ENCODE results near the gene FAM193A.
"Not testable (repeated sequence)": the region's sequence is repeated elsewhere in the genome, so short reads cannot be mapped to it uniquely, and the experiment has no call there.

Gene FAM193A

DNA sequence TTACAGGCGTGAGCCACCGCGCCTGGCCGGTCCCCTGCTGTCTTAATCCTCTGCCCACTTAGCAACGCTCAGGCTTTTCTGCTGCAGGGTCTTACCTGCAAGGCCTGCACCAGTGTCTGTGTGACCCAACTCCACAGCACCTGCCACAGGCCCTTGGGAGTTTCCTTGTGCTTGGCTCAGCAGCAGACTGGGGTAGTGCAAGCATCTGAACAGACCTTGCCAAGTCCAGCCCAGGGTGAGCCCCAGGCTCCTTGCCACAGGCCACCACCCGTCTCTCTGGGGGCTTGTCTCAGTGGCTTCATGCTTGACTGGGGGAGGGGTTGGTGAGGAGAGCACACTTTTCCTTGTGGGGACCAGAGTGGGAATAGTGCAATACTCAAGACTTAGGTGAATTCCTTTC, 87.0 kb downstream of the FAM193A start:
- DNase-seq: no peak

DNA sequence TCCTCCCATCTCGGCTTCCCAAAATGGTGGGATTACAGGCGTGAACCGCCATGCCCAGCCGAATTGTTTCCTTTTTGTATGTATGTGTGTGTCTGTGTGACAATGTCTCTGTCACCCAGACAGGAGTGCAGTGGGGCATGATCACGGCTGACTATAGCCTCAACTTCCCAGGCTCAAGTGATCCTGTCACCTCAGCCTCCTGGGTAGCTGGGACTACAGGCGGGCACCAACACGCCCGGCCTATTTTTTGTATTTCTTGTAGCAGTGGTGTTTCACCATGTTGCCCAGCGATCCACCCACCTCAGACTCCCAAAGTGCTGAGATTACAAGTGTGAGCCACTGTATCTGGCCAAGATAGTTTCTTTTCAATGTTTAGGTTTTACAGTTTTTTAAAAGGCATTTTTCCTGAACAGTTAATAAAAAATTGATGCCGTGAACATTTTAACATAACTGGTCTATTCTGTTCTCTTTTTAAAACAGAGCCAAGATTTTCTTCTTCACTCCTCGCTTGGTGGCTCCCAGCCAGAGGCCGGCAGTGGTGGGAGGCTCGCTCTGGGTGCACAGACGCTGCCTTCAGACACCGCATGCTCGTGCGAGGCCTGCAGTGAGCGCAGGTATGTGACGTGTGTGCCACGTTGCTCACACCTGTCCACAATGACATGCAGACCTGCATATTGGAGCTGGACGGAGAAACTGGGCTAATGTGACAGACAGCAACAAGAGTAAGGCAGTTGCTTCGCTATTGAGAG, 88.5 kb downstream of the FAM193A start:
- no peak for DNase-seq

DNA sequence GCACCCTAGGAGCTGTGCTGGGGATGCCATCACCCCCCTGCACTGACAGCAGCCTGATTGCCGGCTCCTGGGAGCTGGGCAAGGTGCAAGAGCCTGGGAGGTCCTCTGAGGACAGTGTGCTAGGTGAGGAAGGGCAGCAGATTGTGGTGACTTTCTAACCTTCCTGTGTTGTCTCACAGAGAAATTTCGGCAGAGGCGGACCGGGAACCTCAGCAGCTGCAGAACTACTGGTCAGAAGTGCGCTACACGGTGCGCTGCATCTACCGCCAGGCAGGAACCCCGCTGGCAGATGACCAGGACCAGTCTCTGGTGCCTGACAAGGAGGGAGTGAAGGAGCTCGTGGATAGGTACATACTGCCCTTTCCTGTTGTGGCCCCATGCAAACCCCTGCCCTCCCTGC, 89.8 kb downstream of the FAM193A start:
- no peak for DNase-seq

DNA sequence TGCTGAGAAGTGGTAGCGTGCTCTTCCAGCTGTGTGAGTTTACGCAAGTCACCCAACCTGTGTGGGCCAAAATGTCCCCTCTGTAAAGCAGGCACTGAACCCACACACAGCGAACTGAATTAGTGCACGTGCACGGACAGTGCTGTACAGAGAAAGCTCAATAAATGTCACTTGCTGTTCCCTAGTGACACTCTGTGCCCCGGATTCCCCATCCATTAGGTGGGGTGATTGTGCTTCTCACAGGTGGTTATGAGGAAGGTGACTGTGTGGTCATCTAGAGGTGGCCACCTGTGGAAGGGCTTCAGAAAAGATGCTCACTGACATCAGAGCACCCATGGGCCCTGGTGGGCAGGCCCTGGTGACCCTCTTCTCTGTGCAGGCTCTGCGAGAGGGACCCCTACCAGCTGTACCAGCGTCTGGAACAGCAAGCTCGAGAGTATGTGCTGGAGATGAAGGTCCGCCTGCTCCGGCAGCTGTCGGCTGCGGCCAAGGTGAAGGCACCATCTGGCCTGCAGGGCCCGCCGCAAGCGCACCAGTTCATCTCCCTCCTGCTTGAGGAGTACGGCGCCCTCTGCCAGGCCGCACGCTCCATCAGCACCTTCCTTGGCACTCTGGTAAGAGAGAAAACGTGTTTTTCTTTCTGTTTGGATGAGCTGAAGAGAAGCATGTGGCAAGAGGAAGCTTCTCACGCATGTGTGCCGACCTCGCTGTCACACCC, 94.3 kb downstream of the FAM193A start:
- no peak for DNase-seq

DNA sequence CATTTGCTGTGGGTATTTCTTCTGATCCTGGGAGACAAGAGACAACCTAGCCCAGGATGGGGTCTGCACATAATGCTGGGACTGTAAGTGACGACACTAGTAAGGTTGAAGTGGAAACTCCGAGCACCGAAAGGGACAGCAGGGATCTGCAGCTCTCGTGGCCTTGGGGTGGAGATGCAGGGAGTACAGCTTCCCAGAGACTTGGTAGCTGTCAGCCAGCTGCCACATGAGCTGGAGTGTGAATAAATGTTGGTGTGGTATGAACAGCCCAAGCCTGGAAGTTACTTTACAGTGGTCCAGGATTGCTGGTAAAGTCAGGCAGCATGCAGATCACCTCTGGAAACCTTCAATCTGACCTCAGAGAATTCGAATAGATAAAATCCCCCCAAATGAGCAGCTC, 97.6 kb downstream of the FAM193A start:
- no peak for DNase-seq

DNA sequence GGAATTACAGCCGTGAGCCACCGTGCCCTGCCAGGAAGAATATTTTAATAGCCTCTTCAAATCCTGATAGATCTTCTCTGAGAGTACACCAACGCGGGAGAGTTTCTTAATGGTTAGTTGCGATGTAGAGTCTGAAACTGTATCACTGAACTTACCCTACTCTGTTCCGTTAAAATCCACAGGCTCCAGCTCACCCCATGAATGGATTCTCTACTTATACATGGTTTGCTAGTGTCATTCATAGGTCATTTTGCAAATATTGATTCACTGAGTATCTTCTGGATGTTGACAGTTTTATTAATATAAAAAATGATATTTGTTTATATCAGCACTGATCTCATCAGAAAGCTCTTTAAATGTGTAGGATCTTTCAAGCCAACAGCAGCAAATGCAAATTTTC, 99.9 kb downstream of the FAM193A start:
- no peak for DNase-seq

DNA sequence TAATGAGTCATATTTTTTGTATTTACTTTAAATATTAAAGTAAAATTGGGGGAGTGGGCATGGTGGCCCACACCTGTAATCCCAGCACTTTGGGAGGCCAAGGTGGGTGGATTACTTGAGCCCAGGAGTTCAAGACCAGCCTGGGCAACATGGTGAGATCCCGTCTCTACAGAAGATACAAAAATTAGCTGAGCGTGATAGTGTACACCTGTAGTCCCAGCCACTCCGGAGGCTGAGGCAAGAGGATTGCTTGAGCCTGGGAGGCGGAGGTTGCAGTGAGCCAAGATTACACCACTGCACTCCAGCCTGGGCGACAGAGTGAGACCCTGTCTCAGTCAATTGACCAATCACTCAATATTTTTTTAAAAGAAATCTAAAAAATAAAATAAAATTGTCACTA, 100.5 kb downstream of the FAM193A start:
- not testable (repeated sequence) for DNase-seq

DNA sequence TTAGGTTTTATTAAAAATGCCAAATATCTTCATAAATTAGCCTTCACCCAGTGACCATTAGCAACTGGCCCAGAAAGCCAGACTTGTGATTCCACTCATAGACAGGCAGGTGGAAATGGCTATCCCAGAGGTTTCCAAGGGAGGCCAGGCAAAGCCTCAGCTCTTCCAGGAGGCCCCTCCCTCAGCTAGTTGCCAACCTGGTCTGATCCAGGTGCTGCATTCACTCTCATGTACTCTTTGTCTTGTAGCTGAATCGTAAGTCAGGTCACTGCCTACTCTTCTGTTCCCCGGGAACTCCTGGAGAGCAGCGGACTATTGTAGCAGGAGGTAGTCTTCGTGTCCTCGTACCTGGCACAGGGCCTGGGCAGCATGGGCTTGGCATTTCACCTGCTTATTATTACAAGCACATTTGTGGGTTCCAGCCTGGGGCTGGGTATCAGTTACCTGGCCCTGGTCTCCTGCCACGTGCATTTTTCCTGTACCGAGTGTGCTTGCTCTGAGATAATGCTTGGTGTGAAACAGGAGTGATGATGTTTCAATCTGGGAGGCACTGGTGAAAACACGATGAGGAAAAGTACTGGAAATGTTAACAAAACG, 101.6 kb downstream of the FAM193A start:
- DNase-seq: no peak

DNA sequence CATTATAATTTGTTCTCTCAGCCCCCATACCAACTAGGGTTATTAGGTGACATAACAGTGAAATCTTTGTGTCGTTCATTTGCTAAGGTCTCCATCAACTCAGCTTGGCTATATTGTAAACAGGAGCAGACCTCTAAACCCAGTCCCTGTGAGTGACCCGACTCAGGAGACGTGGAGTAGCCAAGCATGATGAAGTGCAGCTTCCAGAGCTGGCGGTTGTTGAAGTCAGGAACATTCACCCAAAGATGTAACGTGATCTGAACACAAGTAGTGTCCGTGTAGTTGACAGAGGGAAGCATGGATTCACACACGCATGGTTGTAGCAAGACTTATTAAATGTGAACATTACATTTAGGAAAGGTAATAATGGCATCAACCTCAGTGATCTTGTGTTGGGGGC, 102.3 kb downstream of the FAM193A start:
- DNase-seq: no peak

DNA sequence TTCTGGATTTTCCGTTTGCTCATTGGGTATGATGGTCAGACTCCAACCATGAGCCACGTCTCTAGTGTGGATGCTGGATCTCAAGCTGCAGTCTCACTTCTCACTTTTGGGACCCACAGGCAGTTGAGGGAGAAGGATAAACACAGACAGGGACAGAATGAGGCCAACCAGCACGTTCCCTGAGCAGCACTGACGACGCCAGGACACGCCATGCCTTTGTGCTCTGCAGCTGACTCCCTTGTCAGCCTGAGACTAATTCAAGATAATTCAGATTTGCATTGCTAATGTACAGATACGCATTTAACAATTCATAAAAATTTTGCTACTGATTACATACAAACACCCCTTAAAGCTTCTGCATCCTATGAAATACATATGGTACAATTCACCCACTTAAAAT, 106.5 kb downstream of the FAM193A start:
- no peak for DNase-seq

DNA sequence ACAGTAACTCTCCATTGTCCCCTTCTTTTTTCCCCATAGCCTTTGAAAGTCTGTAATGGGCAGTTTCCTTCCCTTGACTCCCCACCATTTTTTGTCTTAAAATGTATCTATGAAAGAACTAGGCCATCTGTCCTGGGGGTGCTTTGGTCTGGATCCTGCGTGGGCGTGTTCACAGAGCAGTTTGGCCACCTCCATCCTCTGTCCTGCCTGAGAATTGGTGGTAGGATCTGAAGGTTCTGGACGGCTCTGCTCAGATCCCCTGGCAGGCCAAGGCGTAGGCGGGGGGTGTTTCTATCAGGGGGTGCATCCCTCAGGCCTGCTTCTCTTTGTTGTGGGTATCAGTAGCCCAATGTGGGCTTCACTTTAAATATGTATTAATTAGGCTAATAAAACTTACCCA, 107.1 kb downstream of the FAM193A start:
- no peak for DNase-seq

DNA sequence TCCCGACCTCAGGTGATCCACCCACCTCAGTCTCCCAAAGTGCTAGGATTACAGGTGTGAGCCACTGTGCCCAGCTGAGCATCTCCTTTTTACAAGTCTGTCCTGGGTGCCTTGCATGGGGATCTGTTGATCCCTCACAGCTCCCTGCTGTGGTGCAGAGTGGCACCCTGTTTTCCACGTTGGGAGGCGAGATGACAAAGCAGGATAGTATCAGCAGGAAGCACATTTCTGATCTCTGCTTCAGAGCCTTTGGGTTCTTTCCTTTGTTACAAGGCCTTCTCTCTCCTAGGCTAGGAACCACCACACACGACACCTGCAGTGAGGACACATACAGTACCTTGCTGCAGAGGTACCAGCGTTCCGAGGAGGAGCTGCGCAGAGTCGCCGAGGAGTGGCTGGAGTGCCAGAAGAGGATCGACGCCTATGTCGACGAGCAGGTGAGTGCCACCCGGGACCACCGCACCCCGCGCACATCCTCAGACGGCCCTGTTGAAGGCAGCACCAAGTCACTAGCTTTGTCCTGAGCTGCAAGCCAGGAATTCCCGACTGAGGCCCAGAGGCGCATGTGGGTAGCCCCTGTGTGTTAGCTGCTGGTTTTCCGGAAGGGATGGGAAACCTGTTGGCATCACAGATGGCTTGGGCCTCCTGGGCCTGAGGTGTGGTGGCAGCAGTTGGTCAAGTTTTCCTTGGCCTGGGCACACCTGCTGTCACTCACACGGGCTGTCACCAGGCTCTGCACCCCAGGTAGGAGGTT, 110.1 kb downstream of the FAM193A start:
- no peak for DNase-seq

DNA sequence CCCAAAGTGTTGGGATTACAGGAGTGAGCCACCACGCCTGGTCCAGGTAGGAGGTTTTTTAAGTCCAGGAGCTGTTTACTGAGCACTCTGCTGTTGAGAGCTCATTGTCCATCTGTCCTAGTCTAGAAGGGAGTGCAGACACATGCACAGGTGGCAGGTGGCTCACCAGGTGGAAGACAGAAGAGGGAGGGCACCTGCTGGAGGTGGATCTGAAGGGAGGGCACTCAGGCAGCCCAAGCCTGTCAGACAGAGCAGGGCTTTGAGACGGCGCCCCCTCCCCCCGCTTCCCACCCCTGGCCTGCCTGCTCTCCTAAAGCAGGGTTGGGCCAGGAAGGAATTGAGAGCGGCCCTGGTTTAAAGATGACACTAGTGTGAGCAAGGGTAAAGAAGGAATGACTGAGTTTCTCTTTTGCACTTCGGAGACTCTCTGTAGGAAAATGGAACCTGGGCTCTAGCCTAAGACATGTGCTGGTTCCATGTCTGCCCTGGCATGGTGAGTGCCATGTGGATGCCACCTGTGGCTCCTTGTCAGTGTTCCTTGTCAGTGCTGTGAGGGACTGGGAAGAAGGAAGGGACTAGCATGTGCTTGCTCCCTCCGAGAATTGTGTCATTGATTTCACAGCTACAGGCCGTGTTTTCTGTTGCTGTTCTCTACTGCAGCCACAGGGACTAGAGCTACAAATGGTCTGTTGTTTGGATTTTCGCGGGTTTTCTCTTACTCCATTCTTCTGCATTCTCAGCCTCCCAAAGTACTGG, 111.1 kb downstream of the FAM193A start:
- no peak for DNase-seq

DNA sequence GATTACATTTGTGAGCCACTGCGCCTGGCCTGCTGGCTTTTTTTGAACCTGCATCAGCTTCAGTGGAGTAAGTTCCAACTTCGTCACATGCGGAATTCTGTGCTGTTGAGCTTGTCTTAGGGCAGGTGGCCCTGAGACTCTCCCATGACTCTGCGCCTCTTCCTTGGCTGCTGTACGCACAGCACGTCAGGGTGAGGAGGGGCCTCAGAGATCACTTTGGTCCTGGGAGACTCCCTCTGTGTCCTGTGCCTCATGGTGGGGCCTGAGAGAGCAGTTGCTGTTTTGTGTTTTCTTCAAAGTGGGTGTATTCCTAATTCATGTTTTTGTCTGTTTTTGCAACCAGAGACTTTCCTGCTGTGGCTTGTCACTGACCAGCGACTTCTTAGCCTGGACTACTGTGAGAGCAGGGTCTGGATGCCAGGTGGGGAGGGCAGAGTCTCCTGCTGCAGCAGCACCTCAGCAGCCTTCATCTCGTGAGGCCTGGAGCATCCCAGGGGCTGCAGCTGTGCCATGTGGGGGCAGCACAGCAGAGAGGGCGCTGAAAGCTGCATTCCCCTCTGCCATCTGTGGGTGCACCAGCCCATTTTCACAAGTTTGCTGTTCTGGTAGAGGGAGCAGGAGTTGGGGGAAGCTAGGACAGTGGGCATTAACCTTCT, 111.8 kb downstream of the FAM193A start:
- DNase-seq: no peak

DNA sequence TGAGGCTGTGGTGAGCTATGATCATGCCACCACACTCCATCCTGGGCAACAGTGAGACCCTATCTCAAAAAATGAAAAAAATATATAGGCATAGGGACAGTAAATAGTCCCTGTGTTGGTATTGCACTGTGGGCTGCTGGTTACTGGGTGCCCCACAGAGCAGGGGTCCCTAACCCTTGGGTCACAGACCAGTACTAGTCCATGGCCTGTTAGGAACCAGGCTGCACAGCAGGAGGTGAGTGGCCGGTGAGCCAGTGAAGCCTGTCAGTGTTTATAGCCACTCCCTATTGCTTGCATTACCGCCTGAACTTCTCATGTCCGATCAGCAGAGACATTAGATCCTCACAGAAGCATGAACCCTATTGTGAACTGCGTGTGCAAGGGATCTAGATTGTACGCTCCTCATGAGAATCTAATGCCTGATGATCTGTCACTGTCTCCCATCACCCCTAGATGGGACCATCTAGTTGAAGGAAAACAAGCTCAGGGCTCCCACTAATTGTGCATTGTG, 113.2 kb downstream of the FAM193A start:
- no peak for DNase-seq

DNA sequence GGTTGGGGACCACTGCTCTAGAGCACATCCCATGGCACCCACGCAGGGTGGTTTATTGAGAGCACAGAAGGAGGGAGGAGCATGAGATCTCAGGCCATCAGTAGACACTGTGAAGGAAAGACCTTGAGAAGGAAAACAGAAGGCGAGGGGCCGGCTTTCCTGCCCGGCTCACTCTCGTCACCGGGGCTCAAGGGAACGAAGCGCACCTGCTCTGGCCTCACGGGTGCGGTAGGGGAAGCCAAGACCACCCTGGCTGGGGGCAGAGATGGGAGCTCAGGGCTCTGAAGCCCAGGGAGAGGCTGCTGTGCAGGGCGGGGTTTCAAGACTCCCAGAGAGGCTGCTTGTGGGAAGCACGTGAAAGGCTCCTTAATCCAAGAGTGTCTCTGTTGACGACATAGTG, 113.8 kb downstream of the FAM193A start:
- no peak for DNase-seq

DNA sequence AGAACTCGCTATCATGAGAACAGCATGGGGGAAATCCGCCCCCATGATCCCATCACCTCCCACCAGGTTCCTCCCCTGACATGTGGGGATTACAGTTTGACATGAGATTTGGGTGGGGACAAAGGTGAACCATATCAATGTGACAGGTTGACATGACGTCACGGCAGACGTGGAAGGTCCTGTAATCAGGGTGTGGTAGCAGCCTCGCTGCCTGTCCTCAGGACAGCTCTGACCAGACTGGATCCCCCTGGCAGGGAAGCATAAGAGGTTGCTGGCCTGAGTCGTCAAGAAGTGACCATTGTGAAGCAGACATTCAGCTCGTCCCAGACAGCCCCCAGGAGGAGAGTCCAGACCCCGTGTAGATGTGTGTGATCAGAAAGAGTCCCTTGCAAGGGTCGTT, 115.1 kb downstream of the FAM193A start:
- DNase-seq: no peak

DNA sequence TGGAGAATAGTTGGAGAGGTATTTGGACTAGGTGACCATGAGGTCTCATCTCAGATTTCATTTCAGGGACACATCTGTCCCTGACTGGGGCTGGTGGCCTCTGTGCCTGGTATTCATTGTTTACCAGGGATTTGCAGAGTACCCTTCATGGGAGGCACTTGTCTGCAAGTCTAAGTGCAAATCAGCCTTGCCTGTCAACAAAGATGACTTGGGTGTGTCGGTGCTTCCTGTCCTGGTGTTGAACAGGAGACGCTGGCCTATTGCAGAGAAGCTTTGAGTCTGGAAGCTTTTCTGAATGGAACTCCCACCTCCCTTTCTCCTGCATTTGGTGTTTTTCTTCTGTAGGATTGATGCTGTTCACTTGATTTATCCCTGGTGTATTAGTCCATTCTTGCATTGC, 115.6 kb downstream of the FAM193A start:
- no peak for DNase-seq

DNA sequence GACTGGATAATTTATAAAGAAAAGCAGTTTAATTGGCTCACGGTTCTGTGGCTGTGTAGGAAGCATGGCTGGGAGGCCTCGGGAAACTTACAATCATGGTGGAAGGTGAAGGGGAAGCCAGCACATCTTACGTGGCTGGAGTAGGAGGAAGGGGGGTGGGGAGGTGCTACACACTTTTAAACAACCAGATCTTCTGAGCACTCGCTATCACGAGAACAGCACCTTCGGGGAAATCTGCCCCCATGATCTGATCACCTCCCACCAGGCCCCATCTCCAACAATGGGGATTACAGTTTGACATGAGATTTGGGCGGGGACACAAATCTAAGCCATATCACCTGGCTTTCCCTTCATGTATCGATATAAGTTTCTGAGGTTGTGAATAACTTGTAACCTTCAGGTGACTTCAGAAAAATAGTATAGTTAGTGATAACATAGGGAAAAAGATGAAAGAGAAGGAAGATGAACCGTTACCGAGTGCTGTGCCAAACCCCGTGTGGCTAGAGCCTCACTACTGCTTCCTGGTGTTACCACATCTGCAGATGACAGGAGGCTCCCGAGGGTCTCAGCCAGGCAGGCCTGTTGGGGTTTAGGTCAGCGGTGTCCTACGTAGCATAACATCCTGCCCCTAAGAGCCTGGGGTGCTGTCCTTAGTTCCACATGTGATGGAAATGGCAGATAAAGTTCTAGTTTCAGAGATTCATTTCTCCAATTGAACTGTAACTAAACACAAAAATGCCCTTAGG, 116.1 kb downstream of the FAM193A start:
- no peak for DNase-seq

DNA sequence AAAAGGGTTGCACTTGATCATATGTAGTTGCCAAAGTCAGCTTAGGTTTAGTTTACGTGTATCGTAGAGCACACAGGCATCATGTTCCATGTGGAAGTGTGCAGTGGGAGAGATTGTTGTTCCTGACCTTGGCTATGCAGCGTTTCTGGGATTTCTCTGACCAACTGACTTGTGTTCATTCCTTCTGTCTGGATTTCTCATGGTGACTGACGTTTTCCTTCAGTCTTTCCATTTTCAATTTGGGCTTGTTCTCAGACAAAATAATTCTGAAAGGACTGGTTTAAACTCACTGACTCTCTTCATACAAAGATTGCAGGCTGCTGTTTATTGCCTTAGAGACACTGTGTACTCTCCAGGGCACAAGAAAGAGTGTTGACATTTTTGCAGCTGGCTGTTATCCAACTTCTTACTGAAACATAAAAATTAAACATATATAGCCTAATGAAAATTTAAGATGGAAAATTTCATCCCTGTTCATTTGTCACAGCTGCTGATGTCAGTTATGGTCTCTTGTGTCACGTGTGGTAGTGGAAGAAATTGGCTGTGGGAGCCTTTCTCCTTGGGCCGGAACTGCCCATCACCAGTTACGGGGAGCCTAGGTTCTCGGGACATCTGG, 124.3 kb downstream of the FAM193A start:
- no peak for DNase-seq

DNA sequence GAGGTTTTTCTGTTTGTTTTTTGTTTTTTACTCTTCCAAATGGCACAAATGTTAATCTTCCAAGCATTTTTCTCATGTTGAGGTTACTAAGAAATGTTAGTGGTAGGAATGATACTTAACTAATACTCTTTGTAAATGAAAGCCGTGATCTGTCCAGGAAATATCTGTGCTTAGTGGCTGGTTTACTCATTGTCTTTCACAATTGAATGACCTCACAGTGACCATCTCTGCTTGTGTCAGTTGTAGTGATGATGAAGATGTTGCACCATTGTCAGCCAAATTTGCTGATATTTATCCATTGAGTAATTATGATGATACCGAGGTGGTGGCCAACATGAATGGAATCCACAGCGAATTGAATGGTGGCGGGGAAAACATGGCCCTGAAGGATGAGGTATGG, 126.2 kb downstream of the FAM193A start:
- DNase-seq: no peak
